DOHH2 (cell line): ENCODE data around the gene PDE8A.

Experiments
- CTCF ChIP-seq: fragments of 200-600 bp; sonication (generic); IDR thresholded peaks from one replicate; pipeline ENCODE4 v1.5.1; 2014; ENCODE audit warnings: antibody characterized with exemption, mild to moderate bottlenecking, low read depth, low read length; ENCODE audit not compliant: poor library complexity, severe bottlenecking
- EZH2phosphoT487 ChIP-seq: fragments of 200-600 bp; sonication (generic); IDR thresholded peaks from 2 replicates; pipeline ENCODE4 v1.6.1; 2017; ENCODE audit warnings: borderline replicate concordance, mild to moderate bottlenecking, antibody characterized with exemption, low read length, moderate library complexity, mixed read lengths

DNA sequence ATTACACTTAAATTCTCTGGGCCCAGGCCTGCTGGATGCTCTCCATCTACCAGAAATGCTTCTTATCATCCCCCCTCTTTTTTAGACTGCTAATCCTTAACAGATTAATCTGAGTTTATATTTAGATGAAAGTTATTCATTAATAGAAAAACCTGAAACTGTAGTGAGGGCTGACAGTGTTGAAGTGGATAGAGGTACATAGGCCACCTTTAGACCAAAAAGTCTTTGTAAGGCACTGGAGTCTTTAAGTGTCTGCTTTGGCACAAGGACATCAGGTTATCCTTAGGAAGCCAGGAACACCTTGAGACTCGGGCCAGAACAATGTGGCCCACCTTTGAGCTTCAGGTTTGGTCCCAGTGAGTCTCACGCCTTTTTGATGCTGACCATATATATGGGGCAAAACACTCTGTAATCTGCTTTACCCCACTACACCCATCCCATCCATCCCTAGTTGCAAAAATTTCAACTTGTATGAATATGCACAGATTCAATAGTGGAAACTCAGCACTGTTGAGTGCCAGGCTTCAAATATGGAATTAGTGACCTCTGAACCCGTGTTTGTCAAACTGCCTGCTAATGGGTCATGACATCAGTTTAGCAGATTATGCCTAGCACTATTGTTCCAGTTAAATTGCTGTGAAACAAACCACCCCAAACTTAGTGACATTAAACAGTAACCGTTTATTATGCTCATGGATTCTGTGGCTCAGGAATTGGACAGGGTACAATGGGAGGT, 44.0 kb downstream of the PDE8A start:
- TF ChIP-seq CTCF, result no peak
- no peak for TF ChIP-seq EZH2phosphoT487
